HS-27A (cell line): ENCODE measurements around the gene PDXK.

Experiments
- DNase-seq: peaks from one replicate; pipeline ENCODE4 v3.0.0-alpha.2; 2012; ENCODE audit warnings: low read depth, missing footprints

The PDXK gene

GRCh38 chr21:43764576-43765495, 45.9 kb downstream of the PDXK start:
- DNase-seq, result no peak

- DNase-seq, result no peak
Observed at GRCh38 chr21:43766734-43767497, 48.0 kb downstream of the PDXK start.

GRCh38 chr21:43767498-43767983, 48.6 kb downstream of the PDXK start:
- no peak for DNase-seq

GRCh38 chr21:43767984-43768867, 49.3 kb downstream of the PDXK start:
- DNase-seq, result no peak

- no peak for DNase-seq
Observed at GRCh38 chr21:43768868-43769167, 49.9 kb downstream of the PDXK start.

- no peak for DNase-seq
Observed at GRCh38 chr21:43769325-43769958, 50.5 kb downstream of the PDXK start.

GRCh38 chr21:43770066-43770655, 51.2 kb downstream of the PDXK start:
- no peak for DNase-seq

GRCh38 chr21:43771199-43771675, 52.3 kb downstream of the PDXK start:
- no peak for DNase-seq

GRCh38 chr21:43771698-43772424, 52.9 kb downstream of the PDXK start:
- DNase-seq, result no peak

GRCh38 chr21:43772425-43772821, 53.5 kb downstream of the PDXK start:
- DNase-seq, result no peak

GRCh38 chr21:43774163-43774562, 55.2 kb downstream of the PDXK start:
- DNase-seq, result no peak

- DNase-seq, result no peak
Observed at GRCh38 chr21:43775190-43775589, 56.3 kb downstream of the PDXK start.

- peak; percentile 40 for DNase-seq
Observed at GRCh38 chr21:43775795-43776430, 57.0 kb downstream of the PDXK start, which contains the start of gene CSTB. TSS of gene CSTB (minus strand) at chr21:43776308. CDS start at chr21:43776269, 39 bp downstream.

- DNase-seq, result no peak
Observed at GRCh38 chr21:43777953-43778352, 59.0 kb downstream of the PDXK start.

GRCh38 chr21:43778469-43779335, 59.8 kb downstream of the PDXK start:
- no peak for DNase-seq

GRCh38 chr21:43779660-43780059, 60.7 kb downstream of the PDXK start:
- DNase-seq, result no peak

GRCh38 chr21:43781846-43782245, 62.9 kb downstream of the PDXK start:
- no peak for DNase-seq

GRCh38 chr21:43782431-43783097, 63.6 kb downstream of the PDXK start:
- DNase-seq, result no peak
